Stimulated activated CD8-positive, alpha-beta memory T cell treated with anti-CD3 and anti-CD28 coated beads, Interleukin-4, amount 100 ng/mL, for 4 hours (primary cell): ENCODE results near the gene MTOR.
"Not testable (repeated sequence)": the region's sequence is repeated elsewhere in the genome, so short reads cannot be mapped to it uniquely, and the experiment has no call there.

Experiments used
- DNase-seq, 2 donors: peaks; one replicate each; pipeline ENCODE4 v3.0.0-alpha.2; 2020; ENCODE audit warnings: low read depth in 2 of 2, low spot score in 1 of 2

MTOR gene

DNA sequence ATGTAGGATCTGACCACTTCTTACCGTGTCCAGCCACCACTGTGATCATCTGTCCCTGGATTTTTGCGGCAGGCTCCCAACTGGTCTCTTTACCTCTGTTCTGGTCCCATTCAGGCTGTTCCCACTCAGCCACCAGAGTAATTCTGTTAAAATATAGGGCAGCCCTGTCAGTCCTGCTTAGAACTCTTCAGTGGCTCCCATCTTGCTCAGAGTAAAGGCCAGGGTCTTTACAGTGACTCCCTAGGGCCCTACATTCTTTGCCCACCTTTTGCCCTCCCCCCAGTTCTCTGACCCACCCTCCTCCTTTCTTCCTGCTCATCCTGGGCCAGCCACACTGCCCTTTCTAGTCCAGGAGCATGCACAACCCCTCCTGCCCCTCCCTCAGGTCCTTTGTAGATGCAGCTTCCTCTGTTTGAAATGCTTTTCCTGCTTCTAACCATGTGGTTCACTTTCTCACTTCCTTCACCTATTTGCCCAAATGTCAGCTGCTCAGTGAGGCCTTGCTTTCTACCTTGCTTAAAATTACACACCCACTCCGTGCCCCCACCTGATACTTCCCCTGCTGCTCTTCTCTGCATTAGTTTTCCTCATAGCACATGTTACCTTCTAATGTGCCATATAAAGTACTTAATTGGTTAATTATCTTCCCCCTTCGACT is 18.5 kb upstream of the MTOR start:
- DNase-seq = no peak

DNA sequence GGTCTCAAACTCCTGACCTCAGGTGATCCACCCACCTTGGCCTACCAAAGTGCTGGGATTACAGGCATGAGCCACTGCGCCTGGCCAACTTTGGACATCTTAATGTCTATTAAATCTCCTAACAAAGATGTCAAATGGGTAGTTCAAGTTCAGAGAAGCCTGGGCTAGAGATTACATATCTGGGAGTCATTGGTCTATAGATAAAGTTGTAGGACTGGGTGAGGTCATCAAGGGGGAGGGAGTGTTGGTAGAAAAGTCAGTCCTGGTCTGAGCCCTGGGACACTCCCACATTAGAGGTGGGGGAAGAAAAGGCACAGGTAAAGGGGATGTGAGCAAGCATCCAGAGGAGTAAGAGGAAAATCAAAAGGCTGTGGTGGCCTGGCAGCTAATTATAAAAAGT is 17.3 kb upstream of the MTOR start:
- no peak for DNase-seq

DNA sequence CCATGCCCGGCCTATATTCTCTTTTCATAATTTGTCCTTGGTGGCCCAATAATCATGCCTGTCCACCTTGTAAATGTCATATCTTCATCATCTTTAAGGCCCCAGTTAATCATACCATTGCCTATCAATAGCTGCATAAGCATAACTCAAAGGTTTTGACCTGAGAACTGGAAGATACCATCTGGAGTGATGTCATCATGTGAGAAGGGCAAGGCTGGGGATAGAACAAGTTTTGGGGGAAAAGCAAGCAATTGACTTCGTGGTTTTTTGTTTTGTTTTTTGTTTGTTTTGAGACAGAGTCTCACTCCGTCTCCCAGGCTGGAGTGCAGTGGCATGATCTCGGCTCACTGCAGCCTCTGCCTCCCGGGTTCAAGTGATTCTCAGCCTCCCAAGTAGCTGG is 16.8 kb upstream of the MTOR start:
- no peak for DNase-seq

DNA sequence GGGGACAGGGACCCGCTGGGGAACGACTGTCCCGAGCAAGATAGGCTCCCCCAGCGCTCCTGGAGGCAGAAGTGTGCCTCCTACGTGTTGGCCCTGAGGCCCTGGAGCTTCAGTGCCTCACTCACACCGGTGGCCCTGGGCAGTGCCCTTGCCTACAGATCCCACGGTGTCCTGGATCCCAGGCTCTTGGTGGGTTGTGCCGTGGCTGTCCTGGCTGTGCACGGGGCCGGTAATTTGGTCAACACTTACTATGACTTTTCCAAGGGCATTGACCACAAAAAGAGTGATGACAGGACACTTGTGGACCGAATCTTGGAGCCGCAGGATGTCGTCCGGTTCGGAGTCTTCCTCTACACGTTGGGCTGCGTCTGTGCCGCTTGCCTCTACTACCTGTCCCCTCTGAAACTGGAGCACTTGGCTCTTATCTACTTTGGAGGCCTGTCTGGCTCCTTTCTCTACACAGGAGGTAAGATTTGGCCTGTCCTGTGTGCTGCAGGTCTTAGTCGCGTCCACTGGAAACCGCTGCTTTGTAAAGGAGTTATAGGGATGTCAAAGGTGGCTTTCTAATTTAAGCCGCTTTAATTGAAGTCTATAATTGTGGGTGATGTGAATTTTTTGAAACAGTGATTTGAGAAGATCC is 11.4 kb upstream of the MTOR start:
- peak in 1 of 2 donors; percentile 2 for DNase-seq

DNA sequence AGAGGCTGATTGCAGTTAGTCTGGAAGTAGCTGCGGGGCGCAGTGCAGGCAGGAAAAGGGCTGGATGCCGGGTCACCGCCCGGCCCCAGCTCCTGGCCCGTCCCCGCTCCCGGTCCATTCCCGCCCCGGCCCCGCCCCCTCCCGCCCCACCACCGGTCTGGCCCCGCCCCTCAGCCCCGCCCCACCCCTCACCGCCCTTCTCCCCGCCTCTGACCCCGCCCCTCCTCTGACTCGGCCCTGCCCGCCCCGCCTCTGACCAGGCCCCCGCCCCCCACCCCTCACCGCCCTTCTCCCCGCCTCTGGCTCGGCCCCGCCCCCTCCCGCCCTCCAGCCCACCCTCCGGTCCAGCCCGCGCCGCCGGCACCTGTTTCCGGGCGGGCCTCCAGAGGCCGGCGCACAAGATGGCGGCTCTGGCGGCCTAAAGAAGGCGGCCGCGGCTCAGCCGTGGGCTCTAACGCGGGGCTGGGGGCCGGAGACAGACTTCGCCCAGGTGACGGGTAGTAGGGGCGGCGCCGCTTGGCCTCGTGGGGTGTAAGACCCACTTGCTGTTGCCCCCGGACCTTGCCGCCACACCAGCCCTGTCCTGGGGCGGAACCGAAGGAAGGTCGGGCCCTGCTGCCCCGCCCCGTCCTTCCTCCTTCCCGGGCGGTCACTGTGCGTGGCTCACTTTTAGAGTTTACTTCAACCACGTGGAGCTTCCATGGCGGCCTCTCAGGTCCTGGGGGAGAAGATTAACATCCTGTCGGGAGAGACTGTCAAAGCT is 10.7 kb upstream of the MTOR start, which contains the start of gene UBIAD1:
Gene UBIAD1 (plus strand): TSS at position 367 of the 763 bp plus-strand sequence. CDS start 334 bp downstream, at position 701.
- peak; percentile 66 to 72 for DNase-seq

DNA sequence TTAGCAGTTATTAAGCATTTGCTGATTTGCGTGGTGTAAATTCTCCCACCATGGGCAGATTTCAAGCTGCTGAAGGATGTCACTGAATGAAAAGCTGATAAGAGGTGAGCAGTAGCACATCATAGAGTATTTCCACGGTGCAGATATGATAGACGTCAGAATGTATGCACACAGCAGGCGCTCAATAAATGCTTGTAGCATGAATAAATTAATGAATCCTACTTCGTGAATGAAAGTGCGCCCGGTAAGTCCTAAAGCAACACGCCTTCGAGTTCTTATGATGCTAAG is 10.1 kb upstream of the MTOR start:
- DNase-seq = no peak

DNA sequence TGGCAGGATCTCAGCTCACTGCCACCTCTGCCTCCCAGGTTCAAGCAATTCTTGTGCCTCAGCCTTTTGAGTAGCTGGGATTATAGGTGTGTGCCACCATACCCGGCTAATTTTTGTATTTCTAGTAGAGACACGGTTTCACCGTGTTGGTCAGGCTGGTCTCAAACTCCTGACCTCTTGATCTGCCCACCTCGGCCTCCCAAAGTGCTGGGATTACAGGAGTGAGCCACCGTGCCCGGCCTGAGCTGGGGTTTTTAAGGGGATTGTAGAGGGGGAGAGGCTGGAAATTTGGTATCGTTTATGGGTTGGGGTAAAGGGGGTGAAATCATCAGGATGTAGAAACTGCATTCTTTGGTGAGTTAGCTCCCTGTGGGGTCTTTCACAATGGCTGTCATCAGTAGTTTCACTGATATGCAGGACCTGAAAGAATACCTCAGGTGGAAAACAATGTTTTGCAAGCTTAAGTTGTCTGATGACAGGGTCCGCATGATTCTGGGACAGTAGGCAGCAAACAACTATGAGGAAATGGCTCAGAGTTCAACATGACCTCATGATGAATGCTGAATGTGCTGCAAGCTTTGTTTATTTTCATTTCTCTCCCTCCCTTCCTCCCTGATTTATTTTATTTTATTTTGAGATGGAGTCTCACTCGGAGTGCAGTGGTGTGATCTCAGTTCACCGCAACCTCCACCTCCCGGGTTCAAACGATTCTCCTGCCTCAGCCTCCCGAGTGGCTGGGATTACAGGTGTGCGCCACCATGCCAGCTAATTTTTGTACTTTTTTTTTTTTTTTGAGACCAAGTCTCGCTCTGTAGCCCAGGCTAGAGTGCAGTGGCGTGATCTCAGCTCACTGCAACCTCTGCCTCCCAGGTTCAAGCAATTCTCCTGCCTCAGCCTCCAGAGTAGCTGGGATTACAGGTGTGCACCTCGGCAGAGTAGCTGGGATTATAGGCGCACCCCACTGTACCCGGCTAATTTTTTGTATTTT is 5.3 kb upstream of the MTOR start:
- not testable (repeated sequence) for DNase-seq

DNA sequence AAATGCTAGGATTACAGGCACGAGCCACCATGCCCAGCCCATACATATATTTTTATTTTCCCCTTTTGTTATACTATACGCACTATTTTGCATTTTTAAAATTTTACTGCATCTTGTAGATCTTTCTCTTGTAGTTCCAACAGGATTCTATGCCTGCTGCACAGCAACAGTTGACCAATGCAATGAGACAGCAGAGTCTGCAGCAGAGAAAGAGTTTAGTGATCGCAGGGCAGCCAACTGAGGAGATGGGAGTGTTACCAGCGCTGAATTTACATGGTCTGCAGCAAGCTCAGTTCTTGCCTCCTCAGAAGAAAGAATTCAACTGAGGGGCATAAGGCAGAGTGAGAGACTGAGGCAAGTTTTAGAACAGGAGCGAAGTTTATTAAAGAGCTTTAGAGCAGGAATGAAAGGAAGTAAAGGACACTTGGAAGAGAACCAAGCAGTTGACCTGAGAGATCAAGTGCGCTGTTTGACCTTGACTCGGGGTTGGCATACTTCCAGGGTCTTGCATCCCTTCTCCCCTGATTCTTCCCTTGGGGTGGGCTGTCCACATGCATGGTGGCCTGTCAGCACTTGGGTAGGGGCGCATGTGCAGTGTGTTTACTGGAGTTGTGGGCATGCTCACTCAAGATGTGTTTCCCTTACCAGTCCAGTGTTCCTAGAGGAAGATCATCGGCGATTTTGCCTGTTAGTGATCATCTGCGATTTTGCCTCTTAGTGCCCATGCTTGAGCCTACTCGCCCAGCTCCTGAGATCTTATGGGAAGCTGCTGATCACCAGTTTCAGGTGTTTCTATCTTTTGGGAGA is 4.1 kb upstream of the MTOR start:
- DNase-seq = no peak

DNA sequence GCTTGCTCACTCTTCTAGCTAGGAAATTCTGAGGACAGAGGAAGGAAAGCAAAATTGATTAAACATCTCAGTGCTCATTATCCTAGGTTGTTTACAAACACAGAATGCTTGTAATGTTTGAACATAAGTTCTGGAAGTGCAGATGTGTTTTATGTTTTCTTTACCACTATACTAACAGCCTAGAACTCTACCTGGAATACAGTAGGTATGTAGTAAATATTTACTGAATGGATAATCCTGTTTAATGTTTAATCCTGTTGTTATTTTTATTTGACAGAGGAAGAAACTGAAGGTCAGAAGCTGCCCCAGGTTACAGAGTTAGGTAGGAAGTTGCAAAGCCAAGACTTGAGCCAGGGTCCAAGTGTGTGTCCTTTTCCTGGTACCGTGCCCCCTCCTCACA is 6.1 kb downstream of the MTOR start:
- DNase-seq = no peak

DNA sequence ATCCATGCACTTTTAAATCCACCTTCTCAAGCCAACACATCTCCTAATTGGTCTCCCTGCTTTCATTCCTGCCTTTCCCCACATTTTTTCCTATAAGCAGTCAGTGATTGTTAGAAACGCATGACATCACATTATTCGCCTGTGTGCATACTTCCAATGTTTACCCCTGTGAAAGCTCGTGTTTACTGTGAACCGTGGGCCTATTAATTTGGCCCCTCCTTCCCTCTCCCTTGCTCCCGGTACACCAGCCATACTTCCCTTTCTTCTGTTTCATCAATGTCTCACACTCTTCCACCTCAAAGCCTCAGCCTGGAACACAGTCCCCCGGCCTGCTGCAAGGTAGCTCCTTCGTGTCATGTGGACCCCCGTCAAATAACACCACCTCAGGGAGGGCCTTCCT is 9.1 kb downstream of the MTOR start:
- no peak for DNase-seq

DNA sequence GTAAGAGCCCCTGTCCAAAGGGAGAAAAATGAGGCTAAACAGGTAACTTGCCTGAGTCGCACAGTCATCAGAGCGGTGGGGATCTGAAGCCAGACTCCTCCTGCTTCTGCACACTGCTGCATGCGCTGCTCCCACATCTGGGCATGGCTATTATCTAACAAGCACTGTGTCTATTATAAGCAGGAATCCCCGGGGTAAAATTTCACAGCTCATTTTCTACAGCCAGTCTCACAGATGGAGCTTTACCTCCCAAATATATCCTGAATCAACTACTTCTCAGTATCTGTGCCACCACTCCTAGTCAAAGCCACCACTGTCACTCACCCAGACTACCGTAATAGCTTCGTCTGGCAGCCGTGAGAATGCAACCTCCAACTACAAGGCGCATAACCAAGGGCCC is 9.8 kb downstream of the MTOR start:
- no peak for DNase-seq

DNA sequence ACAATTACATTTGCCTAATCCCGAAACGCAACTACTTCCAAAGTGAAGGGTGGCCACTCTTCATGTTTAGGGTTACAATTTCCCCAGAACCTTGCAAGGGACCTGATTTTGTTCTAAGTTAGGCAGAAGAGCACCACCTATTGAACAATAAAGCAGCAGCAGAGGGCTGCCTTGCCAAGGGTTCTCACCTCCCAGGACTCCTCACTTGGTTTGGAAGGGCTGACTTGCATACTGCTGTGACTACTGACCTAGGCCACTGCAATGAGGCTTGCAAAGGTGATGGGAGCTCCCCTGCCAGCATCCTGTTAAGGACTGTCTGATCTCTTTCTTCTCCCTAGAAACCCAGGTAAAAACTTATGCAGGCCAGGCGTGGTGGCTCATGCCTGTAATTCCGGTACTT is 14.2 kb downstream of the MTOR start:
- DNase-seq = no peak

DNA sequence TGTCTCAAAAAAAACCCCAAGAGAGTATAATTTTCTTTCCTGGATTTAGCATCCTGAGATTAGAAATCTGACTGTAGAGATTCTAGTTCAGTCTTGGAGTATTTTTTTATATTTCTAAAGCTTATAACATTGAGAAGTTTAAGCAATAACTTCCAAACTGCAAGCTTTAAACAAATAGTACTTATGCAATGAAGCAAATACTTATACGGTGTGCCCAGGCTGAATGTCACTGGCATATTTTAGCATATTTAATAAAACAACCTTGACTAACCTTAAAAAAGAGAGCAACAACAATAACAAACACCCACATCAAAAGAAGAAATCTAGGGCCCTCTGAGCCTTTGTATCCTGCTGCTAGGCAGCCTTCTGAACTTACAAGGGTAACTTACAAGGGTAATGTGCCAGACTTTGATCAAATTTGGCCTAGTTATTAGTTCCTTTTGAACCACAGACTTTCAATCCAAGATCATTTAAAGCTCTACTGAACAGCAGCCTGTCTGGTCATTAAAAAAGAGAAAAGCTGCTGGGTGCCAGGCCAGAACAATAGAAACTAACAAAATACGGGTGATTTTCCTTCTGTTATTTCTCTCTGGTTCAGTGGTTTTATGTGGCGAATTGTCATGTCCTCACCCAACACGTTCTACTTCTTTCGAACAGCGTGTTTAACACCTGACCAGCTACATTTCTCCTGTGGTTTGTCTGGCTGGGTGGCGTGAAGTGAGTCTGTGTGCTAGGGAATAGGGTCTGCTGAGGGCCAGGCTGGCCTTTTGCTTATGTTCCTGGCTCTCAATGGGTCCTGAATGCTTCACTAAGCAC is 16.2 kb downstream of the MTOR start:
- DNase-seq = no peak

DNA sequence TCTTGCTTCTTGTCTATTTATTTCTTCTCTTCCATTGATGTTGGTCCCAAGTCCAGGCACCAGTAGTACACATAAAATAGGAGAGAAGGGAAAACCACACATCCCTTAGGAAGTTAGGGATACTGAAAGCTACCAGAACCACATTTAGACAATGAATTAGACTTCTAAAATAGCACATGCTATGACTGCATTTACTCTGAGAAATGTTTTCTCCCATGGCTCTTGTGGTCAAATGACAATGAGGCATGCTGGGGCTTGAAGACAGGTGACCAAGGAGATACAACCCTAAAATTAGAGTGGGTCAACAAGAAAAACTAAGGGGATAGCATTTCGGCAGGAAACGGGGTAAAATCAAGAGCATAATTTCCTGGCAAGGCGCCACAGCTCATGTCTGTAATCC is 17.1 kb downstream of the MTOR start:
- no peak for DNase-seq

DNA sequence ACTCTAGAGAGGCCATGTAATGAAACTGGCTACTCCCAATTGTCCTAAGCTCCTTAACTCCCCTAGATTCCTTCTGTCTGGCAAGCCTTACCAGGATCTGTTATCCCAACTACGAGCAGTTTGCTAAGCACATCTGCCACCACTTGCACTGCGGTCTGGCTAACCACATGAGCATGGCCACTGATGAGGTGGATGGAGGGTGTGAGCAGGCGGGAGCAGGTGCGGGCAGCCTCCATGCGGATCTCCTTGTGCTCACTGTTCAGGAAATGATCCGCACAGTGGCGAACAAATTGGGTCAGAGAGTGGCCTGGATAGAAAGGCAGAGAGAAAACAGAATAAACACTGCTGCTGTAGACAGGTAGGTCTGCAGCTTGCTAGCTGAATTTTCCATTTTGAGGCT is 24.0 kb downstream of the MTOR start:
- no peak for DNase-seq

DNA sequence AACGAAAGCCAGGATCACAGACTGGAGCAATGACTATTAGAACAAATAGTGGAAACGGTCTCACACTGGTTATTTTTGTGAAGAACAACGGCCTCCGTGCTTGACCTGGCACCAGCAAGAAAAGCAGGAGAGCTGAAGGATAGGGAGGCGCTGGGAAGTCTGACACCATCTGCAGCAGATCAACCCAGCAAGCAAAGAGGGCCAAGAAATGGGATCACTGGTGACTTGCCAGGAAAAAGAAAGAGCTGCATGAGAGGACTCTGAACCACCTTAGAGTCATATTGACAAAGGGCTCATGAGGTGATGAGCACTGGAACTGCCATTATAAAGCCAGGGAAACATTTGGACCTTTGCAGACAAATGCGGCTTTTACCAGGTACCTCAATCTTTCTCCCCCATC is 25.0 kb downstream of the MTOR start:
- DNase-seq = no peak

DNA sequence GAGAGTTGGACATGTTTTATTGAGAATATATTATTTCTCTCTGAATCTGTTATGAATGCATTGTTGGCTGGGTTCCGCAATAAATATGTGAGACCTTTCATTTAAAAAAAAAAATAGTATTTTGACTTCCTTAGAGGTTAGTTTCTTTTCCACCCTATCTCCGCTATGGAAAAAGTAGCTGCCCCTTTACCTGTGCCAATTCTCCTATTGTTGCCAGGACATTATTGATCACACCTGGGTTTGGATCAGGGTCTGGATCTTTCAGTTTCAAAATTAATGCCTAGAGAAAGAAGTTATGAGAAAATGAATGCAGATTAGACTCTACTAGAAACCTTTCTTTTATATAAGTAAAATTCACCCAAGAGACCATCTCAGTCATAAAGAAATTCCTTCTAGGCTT is 29.1 kb downstream of the MTOR start:
- DNase-seq = no peak

DNA sequence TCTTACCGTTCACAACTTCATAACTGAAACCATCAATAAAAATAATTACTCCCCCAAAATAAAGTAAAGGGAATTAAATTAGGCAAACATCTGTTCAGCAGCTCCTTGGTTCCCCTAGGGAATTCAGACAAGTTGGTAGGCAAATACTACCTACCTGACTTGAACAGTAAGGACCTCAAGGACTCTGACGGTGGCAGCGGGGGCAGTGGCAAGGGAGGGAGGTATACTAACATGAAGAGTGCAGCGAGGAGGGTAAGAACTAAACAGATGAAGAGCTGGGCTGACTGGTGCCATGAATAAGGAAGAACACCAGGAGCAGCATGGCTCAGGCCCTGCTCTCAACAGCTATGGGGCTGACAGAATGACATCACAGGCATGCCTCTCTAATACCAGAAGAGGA is 33.1 kb downstream of the MTOR start:
- DNase-seq = no peak
